ENCODE data around the gene ZNF622. TPM values are rescaled to one million over a fixed set of nuclear protein-coding genes. Genes with fewer than 3 reads are reported as not detected.

The ZNF622 gene
- total and polyA plus RNA-seq, 2 donors (not counting 3 experiments of a cell fraction or from before 2014, with no cell fraction given): 10.0 to 26.6 TPM

- TF ChIP-seq MYC (IDR thresholded peaks at IDR 0.05; ENCODE audit: low read depth, low read length) (no peak), FOS (IDR thresholded peaks at IDR 0.05; ENCODE audit: borderline replicate concordance, insufficient read depth, low read length) (no peak)
- TF ChIP-seq, protein P1, sequence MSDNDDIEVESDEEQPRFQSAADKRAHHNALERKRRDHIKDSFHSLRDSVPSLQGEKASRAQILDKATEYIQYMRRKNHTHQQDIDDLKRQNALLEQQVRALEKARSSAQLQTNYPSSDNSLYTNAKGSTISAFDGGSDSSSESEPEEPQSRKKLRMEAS (IDR thresholded peaks at IDR 0.05; ENCODE audit: insufficient read depth, insufficient read length): no peak
- H4K20me1 ChIP-seq (replicated peaks; ENCODE audit: control insufficient read depth, extremely low read depth, insufficient read depth, low read length): no peaks in the 10 kb centered on the region
- no peak overlapping the region for H3K27ac ChIP-seq (ENCODE audit: insufficient read depth, low read depth, low read length)
- intact Hi-C loops (cut with micrococcal nuclease): no loop called here
- ChIA-PET CTCF (no interaction called here), POLR2A (no interaction called here)
- no peaks in the 10 kb centered on the region for H3K4me1 ChIP-seq (ENCODE audit: control insufficient read depth, extremely low read depth, insufficient read depth, low read length)
- no peak overlapping the region for H2AFZ ChIP-seq (ENCODE audit: low read depth, low read length)
- no peak overlapping the region for H3K4me2 ChIP-seq (ENCODE audit: insufficient read depth, low read length)
- BruUV-seq (replicated peaks): no TSS peak
- no peak overlapping the region for H3K4me3 ChIP-seq (replicated peaks in 1 of 3; ENCODE audit: insufficient read depth in 1 of 3, low read depth in 1 of 3, low read length in 3 of 3)
- H3K79me2 ChIP-seq (ENCODE audit: control insufficient read depth, insufficient read depth, low read length): no peaks in the 10 kb centered on the region
- no peak overlapping the region for H3K9ac ChIP-seq (replicated peaks; ENCODE audit: extremely low read depth, insufficient read depth, low read length)
- no peaks in the 10 kb centered on the region for H3K9me1 ChIP-seq (replicated peaks; ENCODE audit: control insufficient read depth, extremely low read depth, insufficient read depth, low read length)
- no peaks in the 10 kb centered on the region for H3K9me3 ChIP-seq (replicated peaks; ENCODE audit: control insufficient read depth, insufficient read depth, low read length)
- dilution Hi-C loops (cut with MboI; ENCODE audit: extremely low pct_ligation_motif_present, low sequenced_read_pairs): no loop called here
- DNase-seq (ENCODE audit: low read depth, low spot score): no peak
- no peaks in the 10 kb centered on the region for H3K36me3 ChIP-seq (ENCODE audit: control insufficient read depth in 2 of 2, extremely low read depth in 1 of 2, insufficient read depth in 2 of 2, low read length in 2 of 2)
- peaks cover 8 to 15% of the 10 kb centered on the region in 2 experiments for H3K27me3 ChIP-seq (ENCODE audit: control insufficient read depth in 2 of 2, insufficient read depth in 2 of 2, low read length in 2 of 2)
- no peak for FAIRE-seq
Measured at GRCh38 chr5:16505140-16505891, 39.7 kb upstream of the ZNF622 start.

GRCh38 chr5:16504571-16504970 is 39.0 kb upstream of the ZNF622 start:
- peaks cover 8 to 14% of the 10 kb centered on the region in 2 experiments for H3K27me3 ChIP-seq (ENCODE audit: control insufficient read depth in 2 of 2, insufficient read depth in 2 of 2, low read length in 2 of 2)
- FAIRE-seq (no peak), DNase-seq (ENCODE audit: low read depth, low spot score) (no peak)
- no peak overlapping the region for H3K27ac ChIP-seq (ENCODE audit: insufficient read depth, low read depth, low read length)
- H3K79me2 ChIP-seq (ENCODE audit: control insufficient read depth, insufficient read depth, low read length): no peaks in the 10 kb centered on the region
- ChIA-PET POLR2A (no interaction called here), CTCF (no interaction called here)
- H3K9ac ChIP-seq (replicated peaks; ENCODE audit: extremely low read depth, insufficient read depth, low read length): no peak overlapping the region
- no peaks in the 10 kb centered on the region for H3K4me1 ChIP-seq (ENCODE audit: control insufficient read depth, extremely low read depth, insufficient read depth, low read length)
- intact Hi-C loops (cut with micrococcal nuclease) (no loop called here), dilution Hi-C loops (cut with MboI; ENCODE audit: extremely low pct_ligation_motif_present, low sequenced_read_pairs) (no loop called here)
- no peak overlapping the region for H3K4me3 ChIP-seq (replicated peaks in 1 of 3; ENCODE audit: insufficient read depth in 1 of 3, low read depth in 1 of 3, low read length in 3 of 3)
- no peak overlapping the region for H3K4me2 ChIP-seq (ENCODE audit: insufficient read depth, low read length)
- no peaks in the 10 kb centered on the region for H3K36me3 ChIP-seq (ENCODE audit: control insufficient read depth in 2 of 2, extremely low read depth in 1 of 2, insufficient read depth in 2 of 2, low read length in 2 of 2)
- no peaks in the 10 kb centered on the region for H3K9me3 ChIP-seq (replicated peaks; ENCODE audit: control insufficient read depth, insufficient read depth, low read length)
- no peak overlapping the region for H2AFZ ChIP-seq (ENCODE audit: low read depth, low read length)
- no TSS peak for BruUV-seq (replicated peaks)
- TF ChIP-seq, protein P1 (IDR thresholded peaks at IDR 0.05; ENCODE audit: insufficient read depth, insufficient read length): no peak
- H4K20me1 ChIP-seq (replicated peaks; ENCODE audit: control insufficient read depth, extremely low read depth, insufficient read depth, low read length): no peaks in the 10 kb centered on the region
- no peaks in the 10 kb centered on the region for H3K9me1 ChIP-seq (replicated peaks; ENCODE audit: control insufficient read depth, extremely low read depth, insufficient read depth, low read length)
